HS-27A (cell line): ENCODE data around the gene OBSCN.

Source experiments
- DNase-seq: peaks from one replicate; pipeline ENCODE4 v3.0.0-alpha.2; 2012; ENCODE audit warnings: low read depth, missing footprints

OBSCN gene

DNA sequence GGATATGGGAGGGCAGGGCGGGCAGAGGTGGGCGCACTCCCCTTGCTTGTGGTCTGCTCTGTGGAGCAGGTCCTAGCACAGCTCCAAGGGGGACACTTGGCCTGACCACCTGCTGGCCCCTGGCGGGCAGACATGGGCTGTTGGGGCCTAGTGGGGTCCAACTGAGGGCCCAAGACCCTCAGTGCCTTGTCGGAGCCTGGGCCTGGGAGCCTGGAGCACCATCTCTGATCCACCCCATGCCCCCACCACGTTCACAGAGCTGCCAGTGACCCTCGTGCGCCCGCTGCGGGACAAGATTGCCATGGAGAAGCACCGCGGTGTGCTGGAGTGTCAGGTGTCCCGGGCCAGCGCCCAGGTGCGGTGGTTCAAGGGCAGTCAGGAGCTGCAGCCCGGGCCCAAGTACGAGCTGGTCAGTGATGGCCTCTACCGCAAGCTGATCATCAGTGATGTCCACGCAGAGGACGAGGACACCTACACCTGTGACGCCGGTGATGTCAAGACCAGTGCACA lies 70.6 kb downstream of the OBSCN start:
- no peak for DNase-seq

DNA sequence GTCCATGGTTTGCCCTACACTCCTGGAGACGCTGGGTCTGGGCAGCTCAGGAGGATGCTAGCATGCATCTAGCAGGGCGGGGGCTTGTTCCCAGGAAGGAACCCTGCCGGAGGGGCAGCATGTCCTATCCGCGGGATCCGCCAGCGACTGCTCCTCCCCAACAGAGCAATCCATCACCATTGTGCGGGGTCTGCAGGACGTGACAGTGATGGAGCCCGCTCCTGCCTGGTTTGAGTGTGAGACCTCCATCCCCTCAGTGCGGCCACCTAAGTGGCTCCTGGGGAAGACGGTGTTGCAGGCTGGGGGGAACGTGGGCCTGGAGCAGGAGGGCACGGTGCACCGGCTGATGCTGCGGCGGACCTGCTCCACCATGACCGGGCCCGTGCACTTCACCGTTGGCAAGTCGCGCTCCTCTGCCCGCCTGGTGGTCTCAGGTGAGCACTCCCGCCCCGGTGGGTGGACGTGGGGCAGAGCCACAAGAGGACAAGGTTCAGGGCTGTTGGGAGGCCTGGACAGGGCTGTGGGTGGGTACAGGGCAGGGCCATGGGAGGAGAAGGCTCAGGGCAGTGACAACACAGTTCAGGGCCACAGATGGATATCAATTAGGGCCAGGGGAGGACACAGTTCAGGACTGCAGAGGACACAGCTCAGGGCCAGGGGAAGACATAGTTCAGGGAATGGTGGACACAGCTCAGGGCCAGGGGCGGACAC lies 71.3 kb downstream of the OBSCN start:
- DNase-seq: no peak

DNA sequence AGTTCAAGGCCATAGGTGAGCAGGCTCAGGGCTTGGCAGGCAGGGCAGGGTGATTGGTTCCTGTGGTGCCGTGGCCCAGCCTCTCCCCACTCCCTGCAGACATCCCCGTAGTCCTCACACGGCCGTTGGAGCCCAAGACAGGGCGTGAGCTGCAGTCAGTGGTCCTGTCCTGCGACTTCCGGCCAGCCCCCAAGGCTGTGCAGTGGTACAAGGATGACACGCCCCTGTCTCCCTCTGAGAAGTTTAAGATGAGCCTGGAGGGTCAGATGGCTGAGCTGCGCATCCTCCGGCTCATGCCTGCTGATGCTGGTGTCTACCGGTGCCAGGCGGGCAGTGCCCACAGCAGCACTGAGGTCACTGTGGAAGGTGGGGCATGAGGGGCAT lies 71.9 kb downstream of the OBSCN start:
- DNase-seq: no peak

DNA sequence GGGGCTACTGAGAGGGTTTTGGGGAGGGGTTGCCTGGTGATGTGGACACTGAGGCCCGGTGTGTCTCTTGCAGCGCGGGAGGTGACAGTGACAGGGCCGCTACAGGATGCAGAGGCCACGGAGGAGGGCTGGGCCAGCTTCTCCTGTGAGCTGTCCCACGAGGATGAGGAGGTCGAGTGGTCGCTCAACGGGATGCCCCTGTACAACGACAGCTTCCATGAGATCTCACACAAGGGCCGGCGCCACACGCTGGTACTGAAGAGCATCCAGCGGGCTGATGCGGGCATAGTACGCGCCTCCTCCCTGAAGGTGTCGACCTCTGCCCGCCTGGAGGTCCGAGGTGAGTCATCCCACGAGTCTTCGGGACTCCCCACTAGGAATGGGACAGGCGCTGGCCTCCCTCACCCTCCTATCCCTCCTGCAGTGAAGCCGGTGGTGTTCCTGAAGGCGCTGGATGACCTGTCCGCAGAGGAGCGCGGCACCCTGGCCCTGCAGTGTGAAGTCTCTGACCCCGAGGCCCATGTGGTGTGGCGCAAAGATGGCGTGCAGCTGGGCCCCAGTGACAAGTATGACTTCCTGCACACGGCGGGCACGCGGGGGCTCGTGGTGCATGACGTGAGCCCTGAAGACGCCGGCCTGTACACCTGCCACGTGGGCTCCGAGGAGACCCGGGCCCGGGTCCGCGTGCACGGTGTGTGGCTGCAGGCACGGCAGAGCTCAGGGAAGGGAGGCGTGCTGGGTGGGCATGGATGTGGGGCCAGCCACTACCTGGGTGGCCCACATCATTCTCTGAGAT lies 72.5 kb downstream of the OBSCN start:
- no peak for DNase-seq

DNA sequence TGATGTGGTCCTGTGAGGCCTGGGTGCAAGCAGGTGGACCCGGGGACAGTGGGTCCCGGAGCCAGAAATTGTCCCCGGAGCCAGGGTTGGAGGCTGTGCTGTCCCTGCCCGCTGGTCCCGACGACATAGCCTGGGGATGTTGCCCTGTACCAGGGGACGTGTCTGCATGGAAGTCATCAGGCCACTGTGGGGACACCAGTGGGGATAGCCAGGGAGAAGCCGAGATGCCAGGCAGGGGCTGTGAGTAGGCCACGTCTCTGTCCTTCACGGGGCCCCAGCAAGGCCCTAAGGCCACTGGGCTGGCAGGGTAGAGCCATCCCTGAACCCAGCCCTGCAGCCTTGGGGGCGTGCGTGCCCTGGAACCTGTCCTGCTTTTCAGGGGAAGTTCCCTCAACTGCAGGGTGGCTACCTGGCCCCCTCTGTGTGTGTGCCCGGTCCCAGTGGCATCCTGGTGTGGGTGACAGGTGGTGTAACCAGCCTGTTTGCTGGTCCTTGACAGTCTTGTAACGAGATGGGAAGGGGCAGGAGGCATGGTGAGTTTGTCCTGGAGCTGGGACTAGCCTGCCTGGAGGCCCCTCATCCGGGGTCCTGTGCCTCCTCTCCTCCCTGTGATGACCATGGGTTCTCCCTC lies 73.2 kb downstream of the OBSCN start:
- no peak for DNase-seq

DNA sequence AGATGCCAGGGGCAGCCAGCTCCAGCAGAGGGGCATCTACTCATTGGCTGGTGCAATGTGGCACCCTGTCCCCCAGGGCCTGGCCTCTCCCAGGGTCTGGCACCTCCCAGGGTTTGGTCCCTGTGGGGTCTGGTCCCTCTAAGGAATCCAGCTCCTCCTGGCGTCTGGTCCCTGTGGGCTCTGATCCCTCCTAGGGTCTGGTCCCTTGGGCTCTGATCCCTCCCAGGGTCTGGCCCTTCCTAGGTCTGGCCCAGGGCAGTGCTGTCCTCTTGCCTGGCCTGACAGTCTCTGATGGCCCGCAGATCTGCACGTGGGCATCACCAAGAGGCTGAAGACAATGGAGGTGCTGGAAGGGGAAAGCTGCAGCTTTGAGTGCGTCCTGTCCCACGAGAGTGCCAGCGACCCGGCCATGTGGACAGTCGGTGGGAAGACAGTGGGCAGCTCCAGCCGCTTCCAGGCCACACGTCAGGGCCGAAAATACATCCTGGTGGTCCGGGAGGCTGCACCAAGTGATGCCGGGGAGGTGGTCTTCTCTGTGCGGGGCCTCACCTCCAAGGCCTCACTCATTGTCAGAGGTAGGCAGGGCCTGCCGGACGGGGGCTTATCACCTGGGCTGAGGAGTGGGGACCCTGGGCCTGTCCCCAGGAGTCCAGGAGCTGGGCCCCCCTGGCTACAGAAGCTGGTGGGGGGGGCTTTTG lies 73.9 kb downstream of the OBSCN start:
- DNase-seq: no peak

DNA sequence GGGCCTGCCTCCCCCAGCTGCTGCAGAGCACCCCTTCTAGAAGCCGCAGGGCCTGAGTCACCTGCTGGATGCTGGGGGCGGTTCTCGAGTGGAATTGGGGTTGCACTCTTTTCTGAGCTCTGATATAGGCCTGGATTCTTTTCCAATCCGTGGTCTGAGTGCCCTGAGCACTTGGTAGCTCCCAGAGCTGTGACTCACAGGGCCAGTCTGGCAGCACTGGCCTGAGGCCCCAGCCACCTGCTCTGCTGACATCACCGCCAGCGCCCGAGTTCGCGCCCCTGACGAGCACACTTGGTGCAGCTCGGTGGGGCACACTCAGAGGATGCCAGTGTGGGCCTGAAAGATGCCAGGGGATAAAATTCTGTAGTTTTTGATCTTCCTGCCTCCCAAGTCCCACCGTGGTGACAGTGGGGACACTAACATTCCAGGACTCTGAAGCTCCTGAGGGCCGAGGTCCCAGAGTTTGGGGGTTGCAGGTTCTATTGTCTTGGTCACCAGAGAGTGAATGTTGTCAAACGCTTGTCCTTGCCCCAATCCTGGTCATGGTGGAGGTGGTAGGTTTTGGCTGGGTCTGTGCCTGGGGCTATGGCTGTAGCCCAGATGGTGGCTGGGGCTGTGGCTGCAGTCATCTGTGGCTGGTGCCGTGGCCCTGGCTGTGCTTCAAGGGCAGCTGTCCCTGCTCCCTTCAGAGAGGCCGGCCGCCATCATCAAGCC lies 74.6 kb downstream of the OBSCN start:
- DNase-seq: no peak

DNA sequence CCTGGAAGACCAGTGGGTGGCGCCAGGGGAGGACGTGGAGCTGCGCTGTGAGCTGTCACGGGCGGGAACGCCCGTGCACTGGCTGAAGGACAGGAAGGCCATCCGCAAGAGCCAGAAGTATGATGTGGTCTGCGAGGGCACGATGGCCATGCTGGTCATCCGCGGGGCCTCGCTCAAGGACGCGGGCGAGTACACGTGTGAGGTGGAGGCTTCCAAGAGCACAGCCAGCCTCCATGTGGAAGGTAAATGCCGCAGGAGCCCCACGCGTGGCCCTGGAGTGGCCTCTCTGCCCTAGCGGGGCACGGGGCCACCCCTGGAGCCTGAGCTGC lies 75.2 kb downstream of the OBSCN start:
- no peak for DNase-seq

DNA sequence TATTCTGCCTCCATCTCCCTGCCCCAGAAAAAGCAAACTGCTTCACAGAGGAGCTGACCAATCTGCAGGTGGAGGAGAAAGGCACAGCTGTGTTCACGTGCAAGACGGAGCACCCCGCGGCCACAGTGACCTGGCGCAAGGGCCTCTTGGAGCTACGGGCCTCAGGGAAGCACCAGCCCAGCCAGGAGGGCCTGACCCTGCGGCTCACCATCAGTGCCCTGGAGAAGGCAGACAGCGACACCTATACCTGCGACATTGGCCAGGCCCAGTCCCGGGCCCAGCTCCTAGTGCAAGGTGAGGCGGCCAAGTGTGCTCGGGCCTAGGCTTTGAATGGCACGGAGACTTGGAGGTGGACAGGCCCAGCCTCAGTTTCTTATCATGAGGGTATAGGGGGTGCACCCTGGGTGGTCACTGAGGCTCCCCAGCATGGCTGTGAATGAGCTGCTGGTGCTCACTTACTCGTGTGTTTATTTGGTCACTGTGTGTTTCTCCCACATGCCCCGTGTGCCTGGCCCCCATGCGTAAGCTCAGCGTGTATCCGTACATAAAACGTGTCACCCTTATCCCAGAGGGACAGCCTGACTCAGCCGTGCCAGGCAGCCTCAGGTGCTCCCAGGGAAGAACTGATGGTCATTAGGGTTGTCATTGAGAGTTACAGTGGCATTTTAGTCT lies 75.8 kb downstream of the OBSCN start:
- no peak for DNase-seq

DNA sequence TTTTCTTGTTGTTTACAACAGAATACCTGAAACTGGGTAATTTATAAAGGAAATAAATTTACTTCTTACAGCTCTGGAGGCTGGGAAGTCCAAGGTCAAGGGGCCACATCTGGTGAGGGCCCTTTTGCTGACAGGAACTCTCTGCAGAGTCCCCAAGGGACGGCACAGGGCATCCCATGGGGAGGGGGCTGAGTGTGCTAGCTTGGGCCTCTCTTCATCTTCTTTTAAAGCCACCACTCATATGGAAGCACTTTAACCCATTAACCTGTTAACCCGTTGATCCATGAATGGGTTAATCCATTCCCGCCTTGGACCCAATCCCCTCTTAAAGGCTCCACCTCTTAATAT lies 76.3 kb downstream of the OBSCN start:
- no peak for DNase-seq

DNA sequence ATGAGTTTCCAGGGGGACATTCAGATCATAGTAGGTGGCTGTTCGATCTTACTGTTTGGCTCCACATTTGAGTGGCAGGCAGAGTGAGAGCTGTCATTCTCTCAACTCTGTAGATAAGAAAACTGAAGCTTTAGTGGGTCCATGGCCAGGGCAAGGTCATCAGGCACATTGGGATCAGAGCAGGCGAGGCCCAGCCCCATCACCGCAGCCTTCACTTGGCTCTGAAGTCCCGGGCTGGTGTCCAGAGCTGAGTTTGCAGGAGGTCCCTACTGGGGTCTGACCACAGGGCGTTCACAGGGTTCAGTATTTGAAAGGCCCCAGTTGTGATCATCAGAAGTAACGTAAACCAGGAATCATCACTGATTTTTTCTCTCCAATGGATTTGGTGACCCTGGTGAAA lies 76.7 kb downstream of the OBSCN start:
- DNase-seq: no peak

DNA sequence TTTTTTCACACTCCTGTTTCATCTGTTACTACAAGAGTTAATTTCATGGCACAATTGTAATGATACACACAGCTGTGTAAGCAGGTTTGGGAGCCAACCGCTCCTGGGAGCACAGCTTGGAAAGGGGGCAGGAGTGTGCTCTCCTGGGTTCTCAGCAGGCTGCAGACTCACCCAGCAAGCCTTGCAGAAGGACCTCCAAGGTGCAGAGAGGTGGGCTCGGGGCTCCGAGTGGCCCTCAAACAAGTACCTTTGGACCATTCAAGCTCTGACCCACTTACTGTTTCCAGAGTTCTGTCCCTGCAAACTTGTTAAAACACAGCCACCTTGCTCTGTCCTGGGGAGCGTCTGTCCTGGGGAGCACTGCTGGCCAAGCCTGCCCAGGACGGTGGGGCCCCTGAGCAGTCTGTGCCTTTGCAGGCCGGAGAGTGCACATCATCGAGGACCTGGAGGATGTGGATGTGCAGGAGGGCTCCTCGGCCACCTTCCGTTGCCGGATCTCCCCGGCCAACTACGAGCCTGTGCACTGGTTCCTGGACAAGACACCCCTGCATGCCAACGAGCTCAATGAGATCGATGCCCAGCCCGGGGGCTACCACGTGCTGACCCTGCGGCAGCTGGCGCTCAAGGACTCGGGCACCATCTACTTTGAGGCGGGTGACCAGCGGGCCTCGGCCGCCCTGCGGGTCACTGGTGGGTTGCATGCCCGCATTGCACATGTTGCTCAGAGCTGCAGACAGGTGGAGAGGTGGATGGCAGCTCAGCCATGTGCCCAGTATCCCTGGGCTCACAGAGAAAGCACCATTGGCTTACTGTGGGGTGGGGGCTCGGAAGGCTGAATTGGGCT lies 78.0 kb downstream of the OBSCN start:
- no peak for DNase-seq

DNA sequence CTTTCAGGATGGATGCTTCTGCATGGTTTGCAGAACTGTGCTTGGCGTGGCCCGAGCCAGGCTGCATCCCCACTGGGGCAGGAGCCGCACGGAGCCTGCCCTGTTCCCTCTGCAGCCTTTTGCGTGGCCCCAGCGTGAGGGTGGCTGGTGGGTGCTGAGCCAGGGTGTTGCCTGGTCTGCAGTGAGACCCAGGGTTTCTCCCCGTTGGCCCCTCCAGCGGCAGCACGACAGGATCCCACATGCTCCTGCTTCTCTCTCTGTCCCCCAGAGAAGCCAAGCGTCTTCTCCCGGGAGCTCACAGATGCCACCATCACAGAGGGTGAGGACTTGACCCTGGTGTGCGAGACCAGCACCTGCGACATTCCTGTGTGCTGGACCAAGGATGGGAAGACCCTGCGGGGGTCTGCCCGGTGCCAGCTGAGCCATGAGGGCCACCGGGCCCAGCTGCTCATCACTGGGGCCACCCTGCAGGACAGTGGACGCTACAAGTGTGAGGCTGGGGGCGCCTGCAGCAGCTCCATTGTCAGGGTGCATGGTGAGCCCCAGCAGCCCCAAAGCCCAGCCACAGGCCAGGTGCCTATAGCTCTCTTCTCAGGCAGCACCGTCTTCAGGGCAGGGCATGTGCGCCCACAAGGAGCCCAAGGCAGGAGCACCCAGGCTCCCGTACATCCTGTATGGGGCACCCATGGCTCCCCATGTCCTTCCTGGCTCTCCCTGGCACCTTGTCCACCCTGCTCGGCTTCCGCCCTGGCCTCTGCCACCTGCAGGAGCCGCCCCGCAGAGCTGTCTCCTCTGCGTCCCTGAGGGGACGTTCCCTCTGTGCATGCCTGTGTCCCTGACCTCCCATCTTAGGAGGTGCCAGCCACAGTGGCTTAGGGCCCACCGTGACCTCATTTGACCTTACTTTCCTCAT lies 78.9 kb downstream of the OBSCN start:
- no peak for DNase-seq

DNA sequence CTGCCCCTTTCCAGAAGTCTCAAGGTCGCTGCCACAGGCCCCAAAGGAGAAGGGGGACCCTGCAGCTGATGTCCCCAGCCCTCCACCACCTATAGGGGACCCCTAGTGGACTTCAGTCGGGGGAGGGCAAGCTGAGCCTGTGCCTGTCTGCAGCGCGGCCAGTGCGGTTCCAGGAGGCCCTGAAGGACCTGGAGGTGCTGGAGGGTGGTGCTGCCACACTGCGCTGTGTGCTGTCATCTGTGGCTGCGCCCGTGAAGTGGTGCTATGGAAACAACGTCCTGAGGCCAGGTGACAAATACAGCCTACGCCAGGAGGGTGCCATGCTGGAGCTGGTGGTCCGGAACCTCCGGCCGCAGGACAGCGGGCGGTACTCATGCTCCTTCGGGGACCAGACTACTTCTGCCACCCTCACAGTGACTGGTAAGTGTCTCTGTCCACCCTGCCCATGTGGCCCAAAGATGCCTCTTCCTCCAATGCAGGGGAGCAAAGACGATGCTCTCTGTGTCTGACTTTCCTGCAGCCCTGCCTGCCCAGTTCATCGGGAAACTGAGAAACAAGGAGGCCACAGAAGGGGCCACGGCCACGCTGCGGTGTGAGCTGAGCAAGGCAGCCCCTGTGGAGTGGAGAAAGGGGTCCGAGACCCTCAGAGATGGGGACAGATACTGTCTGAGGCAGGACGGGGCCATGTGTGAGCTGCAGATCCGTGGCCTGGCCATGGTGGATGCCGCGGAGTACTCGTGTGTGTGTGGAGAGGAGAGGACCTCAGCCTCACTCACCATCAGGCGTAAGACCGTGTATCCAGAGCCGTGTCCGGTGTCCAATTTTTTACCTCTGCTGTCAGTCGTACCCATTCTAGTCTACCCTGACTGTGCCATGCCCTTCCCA lies 79.9 kb downstream of the OBSCN start:
- DNase-seq: no peak

DNA sequence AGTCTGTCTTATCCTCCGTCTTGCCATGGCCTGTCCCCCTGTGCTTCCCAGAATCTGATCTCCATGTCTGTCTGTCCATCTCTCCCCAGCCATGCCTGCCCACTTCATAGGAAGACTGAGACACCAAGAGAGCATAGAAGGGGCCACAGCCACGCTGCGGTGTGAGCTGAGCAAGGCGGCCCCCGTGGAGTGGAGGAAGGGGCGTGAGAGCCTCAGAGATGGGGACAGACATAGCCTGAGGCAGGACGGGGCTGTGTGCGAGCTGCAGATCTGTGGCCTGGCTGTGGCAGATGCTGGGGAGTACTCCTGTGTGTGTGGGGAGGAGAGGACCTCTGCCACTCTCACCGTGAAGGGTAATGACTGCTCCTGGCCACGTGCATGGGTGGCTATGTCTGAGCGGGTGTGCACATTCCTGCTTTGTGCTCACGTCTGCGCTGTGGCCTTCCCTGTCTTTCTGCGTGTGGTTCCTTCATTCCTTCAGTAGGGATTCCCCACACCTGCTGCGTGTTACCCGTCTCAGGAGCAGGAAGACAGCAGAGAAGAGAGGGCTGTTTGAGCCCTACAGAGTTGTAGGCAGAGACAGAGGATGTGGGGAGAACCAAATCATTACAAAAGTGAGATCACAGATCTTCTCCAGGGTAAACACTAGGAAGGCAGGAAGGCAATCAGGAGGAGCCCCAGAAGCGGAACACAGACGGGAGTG lies 80.8 kb downstream of the OBSCN start:
- no peak for DNase-seq

DNA sequence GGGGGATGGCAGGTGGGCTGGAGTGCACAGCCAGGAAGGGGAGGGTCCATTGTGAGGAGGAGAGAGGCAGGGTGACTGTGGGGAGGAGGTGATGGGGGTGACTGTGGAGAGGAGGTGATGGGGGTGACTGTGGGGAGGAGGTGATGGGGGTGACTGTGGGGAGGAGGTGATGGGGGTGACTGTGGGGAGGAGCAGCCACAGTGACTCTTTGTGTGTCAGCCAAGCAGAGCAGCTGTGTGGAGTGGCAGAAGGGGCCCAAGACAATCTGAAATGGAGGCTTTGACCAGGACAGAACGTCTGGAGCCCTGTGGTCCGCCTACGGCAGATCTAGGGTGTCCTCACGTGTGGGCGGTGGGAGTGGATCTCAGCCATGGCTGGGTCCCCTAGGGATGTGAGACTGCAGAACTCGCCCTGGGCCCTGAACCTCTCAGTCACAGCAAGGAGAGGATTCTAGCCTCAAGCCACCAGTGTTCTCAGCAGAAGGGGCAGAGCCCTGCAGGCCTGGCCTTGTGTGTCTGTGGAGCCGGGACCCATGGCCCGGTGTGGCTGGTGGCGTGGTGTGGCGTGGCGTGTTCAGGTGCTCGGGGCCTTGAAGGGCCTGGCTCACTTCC lies 81.5 kb downstream of the OBSCN start:
- no peak for DNase-seq
